B cell (primary cell): ENCODE results near the gene AP1S3. TPM values are rescaled to one million over a fixed set of nuclear protein-coding genes. Genes with fewer than 3 reads are reported as not detected.
A peak's percentile ranks its signal among the peaks of the same experiment; 100 is the strongest.

Source experiments
- ATAC-seq: fragments of 200-7000 bp; cut with Tn5 transposase; one replicate; pipeline ENCODE4 v1.10.0; 2021; ENCODE audit warnings: low read depth, mild to moderate bottlenecking, moderate number of reproducible peaks, moderate library complexity
- CTCF ChIA-PET: fragments of 350-600 bp; sonication (Branson Sonifier 250); formaldehyde crosslinking; loops from one replicate; lab custom pipeline; 2021; ENCODE audit warnings: antibody characterized with exemption, inconsistent platforms; lab: Charles Lee
- POLR2A ChIA-PET: fragments of 350-600 bp; sonication (Branson Sonifier 250); formaldehyde crosslinking; loops from one replicate; lab custom pipeline; 2021; ENCODE audit warnings: antibody characterized with exemption; lab: Charles Lee
- DNase-seq: peaks from one replicate; pipeline ENCODE4 v3.0.0; 2013
- H2AFZ ChIP-seq: 2 replicates; pipeline ENCODE4 v1.6.1; 2012; ENCODE audit warnings: mild to moderate bottlenecking, low read depth, low read length; ENCODE audit not compliant: insufficient read depth, poor library complexity, severe bottlenecking
- H3K27ac ChIP-seq, 2 donors: 1 replicate in 1 of 2; 2 replicates in 1 of 2; pipeline ENCODE4 v1.5.1; 2012 to 2013; ENCODE audit warnings: low read length in 2 of 2, mild to moderate bottlenecking in 2 of 2, moderate library complexity in 1 of 2
- H3K27me3 ChIP-seq, 4 experiments: fragments of 200-600 bp in 1 of 4; sonication (generic) in 1 of 4; replicated peaks in 1 of 4; 1 replicate in 2 of 4; 2 replicates in 2 of 4; pipeline versions ENCODE4 v1.6.1 to v1.7.0; 2013 to 2016; ENCODE audit warnings: low read length in 3 of 4, mild to moderate bottlenecking in 2 of 4, mixed read lengths in 1 of 4, moderate library complexity in 1 of 4; ENCODE audit not compliant: insufficient read depth in 4 of 4, control insufficient read depth in 3 of 4; ENCODE audit errors: control extremely low read depth in 1 of 4
- H3K36me3 ChIP-seq, 2 experiments: replicated peaks in 1 of 2; 1 replicate in 1 of 2; 2 replicates in 1 of 2; pipeline versions ENCODE4 v1.6.1 to v1.7.1; 2013; ENCODE audit warnings: low read length in 1 of 2; ENCODE audit not compliant: insufficient read depth in 2 of 2, control insufficient read depth in 1 of 2; ENCODE audit errors: control extremely low read depth in 1 of 2, extremely low read depth in 1 of 2
- H3K4me1 ChIP-seq, 2 donors: fragments of 200-600 bp in 1 of 2; sonication (generic) in 1 of 2; 1 replicate in 1 of 2; 2 replicates in 1 of 2; pipeline versions ENCODE4 v1.5.1 to v1.6.1; 2013 to 2017; ENCODE audit warnings: low read length in 2 of 2; ENCODE audit not compliant: control insufficient read depth in 2 of 2, insufficient read depth in 2 of 2
- H3K4me2 ChIP-seq: replicated peaks from 2 replicates; pipeline ENCODE3; 2012; ENCODE audit warnings: mild to moderate bottlenecking, low read depth, low read length; ENCODE audit not compliant: poor library complexity, severe bottlenecking
- H3K4me3 ChIP-seq, 5 experiments: fragments of 200-600 bp in 1 of 5; sonication (generic) in 1 of 5; 1 replicate in 3 of 5; 2 replicates in 2 of 5; pipeline versions ENCODE4 v1.5.1 to v1.7.0; 2011 to 2016; ENCODE audit warnings: low read length in 4 of 5, mild to moderate bottlenecking in 4 of 5, low read depth in 2 of 5, control low read depth in 1 of 5, moderate library complexity in 1 of 5; ENCODE audit not compliant: insufficient read depth in 1 of 5; ENCODE audit errors: control extremely low read depth in 1 of 5, extremely low read depth in 1 of 5
- H3K79me2 ChIP-seq: fragments of 200-600 bp; sonication (generic); one replicate; pipeline ENCODE4 v1.6.0; 2016; ENCODE audit warnings: low read length; ENCODE audit not compliant: control insufficient read depth, insufficient read depth
- H3K9ac ChIP-seq: fragments of 200-600 bp; sonication (generic); 2 replicates; pipeline ENCODE4 v1.6.1; 2017; ENCODE audit warnings: mild to moderate bottlenecking, low read length, moderate library complexity
- H3K9me3 ChIP-seq, 3 donors: one replicate each; pipeline versions ENCODE4 v1.6.1 to v1.7.1; 2013; ENCODE audit warnings: low read length in 2 of 3; ENCODE audit not compliant: control insufficient read depth in 2 of 3, insufficient read depth in 1 of 3; ENCODE audit errors: control extremely low read depth in 1 of 3
- H4K20me1 ChIP-seq: 2 replicates; pipeline ENCODE4 v1.6.0; 2012; ENCODE audit warnings: mild to moderate bottlenecking, low read length; ENCODE audit not compliant: insufficient read depth, control insufficient read depth, poor library complexity, severe bottlenecking
- H3K27ac Mint-ChIP-seq: one replicate; pipeline ENCODE4 v1.8.0; 2021; ENCODE audit warnings: mixed read lengths
- H3K27me3 Mint-ChIP-seq: one replicate; pipeline ENCODE4 v1.8.0; 2021; ENCODE audit warnings: mixed read lengths
- H3K4me1 Mint-ChIP-seq: one replicate; pipeline ENCODE4 v1.8.0; 2021; ENCODE audit warnings: mixed read lengths
- H3K4me3 Mint-ChIP-seq: one replicate; pipeline ENCODE4 v1.8.0; 2021; ENCODE audit warnings: mixed read lengths
- H3K9me3 Mint-ChIP-seq: one replicate; pipeline ENCODE4 v1.8.0; 2022; ENCODE audit warnings: mixed read lengths; ENCODE audit not compliant: insufficient read depth
- CTCF ChIP-seq: fragments of 200-600 bp; IDR thresholded peaks from one replicate; pipeline ENCODE4 v1.8.0; 2022; ENCODE audit warnings: antibody characterized with exemption, mild to moderate bottlenecking
- EZH2 ChIP-seq: IDR thresholded peaks from 2 replicates; pipeline ENCODE4 v1.6.1; 2012; ENCODE audit warnings: borderline replicate concordance, low read depth, mild to moderate bottlenecking, moderate library complexity, low read length; ENCODE audit not compliant: insufficient read depth, poor library complexity, severe bottlenecking
- WGBS: methylation state at CpG from one replicate; pipeline ENCODE4 v1.1.5; 2013; ENCODE audit warnings: missing lambda C conversion rate; ENCODE audit not compliant: insufficient coverage; 5-methylcytosine and 5-hydroxymethylcytosine counted together
- intact Hi-C: fragments of 100-400 bp; cut with micrococcal nuclease; formaldehyde crosslinking; loops from one replicate; pipeline ENCODE4 v1.10.0; 2022
- polyA plus RNA-seq: library from polyadenylated mRNA; depleted of rRNA; stranded (reverse); fragments of >200 nt; gene quantifications from 2 replicates; pipeline ENCODE4 v1.2.3, GENCODE V29; 2012
- total RNA-seq, 2 donors: library from RNA; stranded (reverse); fragments of 120-200 nt in 1 of 2; gene quantifications; 1 replicate in 1 of 2; 2 replicates in 1 of 2; pipeline versions ENCODE4 v1.2.3 to v1.2.4, GENCODE V29; 2013 to 2022

Gene AP1S3
- total and polyA plus RNA-seq, 2 donors (not counting 1 experiment from before 2014, with no cell fraction given) = 7.2 to 41.4 TPM

GRCh38 chr2:223822818-223823217, 14.6 kb downstream of the AP1S3 start:
- Mint-ChIP-seq H3K4me3 (peak overlapping the region; percentile 1), H3K9me3 (peaks cover 3% of the 10 kb centered on the region), H3K27ac (peak overlapping the region; percentile 5), H3K27me3 (no peaks in the 10 kb centered on the region), H3K4me1 (peaks cover 57% of the 10 kb centered on the region)
- ChIA-PET POLR2A (no interaction called here), CTCF (interaction anchor here (0.9 to 1.3 kb wide), 2 partner anchors 13 to 15 kb away, joined by 3 to 4 read pairs; no protein-coding TSS in a partner anchor)
- ATAC-seq (peak; percentile 70), DNase-seq (peak; percentile 62)
- no peak overlapping the region for H3K9ac ChIP-seq
- no peaks in the 10 kb centered on the region for H3K36me3 ChIP-seq
- H4K20me1 ChIP-seq = no peaks in the 10 kb centered on the region
- H3K4me1 ChIP-seq = peaks cover 25 to 44% of the 10 kb centered on the region in 2 donors
- H3K27ac ChIP-seq = peak overlapping the region; percentile 2 to 60
- no peak overlapping the region for H3K4me3 ChIP-seq
- no peak overlapping the region for H2AFZ ChIP-seq
- H3K79me2 ChIP-seq = peaks cover 80% of the 10 kb centered on the region
- TF ChIP-seq EZH2 (no peak), CTCF (no peak)
- intact Hi-C loops = loop anchor here (2.0 kb wide), 2 partner anchors 14 to 20 kb away; partner anchors contain the start of gene AP1S3
- peak overlapping the region; percentile 23 for H3K4me2 ChIP-seq
- no peaks in the 10 kb centered on the region for H3K27me3 ChIP-seq
- peaks cover 0 to 26% (median 0%) of the 10 kb centered on the region in 3 donors for H3K9me3 ChIP-seq

GRCh38 chr2:223820549-223820948, 16.8 kb downstream of the AP1S3 start:
- ChIA-PET POLR2A (interaction anchor here (0.7 kb wide), 1 partner anchor 76 kb away, joined by 3 read pairs; no protein-coding TSS in a partner anchor), CTCF (no interaction called here)
- Histone ChIP-seq H3K4me1 (peaks cover 25 to 48% of the 10 kb centered on the region in 2 donors), H3K4me3 (no peak overlapping the region), H3K9me3 (peaks cover 0 to 19% (median 0%) of the 10 kb centered on the region in 3 donors), H3K27ac (no peak overlapping the region), H3K79me2 (peaks cover 83% of the 10 kb centered on the region), H3K27me3 (no peaks in the 10 kb centered on the region), H4K20me1 (peaks cover 7% of the 10 kb centered on the region), H2AFZ (no peak overlapping the region), H3K36me3 (no peaks in the 10 kb centered on the region), H3K4me2 (no peak overlapping the region), H3K9ac (no peak overlapping the region)
- intact Hi-C loops = no loop called here
- Mint-ChIP-seq H3K4me1 (peaks cover 58% of the 10 kb centered on the region), H3K27me3 (no peaks in the 10 kb centered on the region), H3K27ac (peak overlapping the region; percentile 80), H3K4me3 (peak overlapping the region; percentile 9), H3K9me3 (peaks cover 3% of the 10 kb centered on the region)
- no peak for DNase-seq
- TF ChIP-seq CTCF = no peak
- TF ChIP-seq EZH2 = no peak
- WGBS = no CpG with 5 or more reads among the region's 2 CpGs
- no peak for ATAC-seq
